Fibroblast of lung (primary cell): Measurements from ENCODE around the gene SNN.

Experiments used
- EZH2 ChIP-seq: IDR thresholded peaks from 2 replicates; pipeline ENCODE4 v1.5.1; 2012; ENCODE audit warnings: low read length, control low read depth, mild to moderate bottlenecking; ENCODE audit errors: missing control alignments
- TF ChIP-seq, protein P1 (sequence below), 2 donors: IDR thresholded peaks in 1 of 2; conservative IDR thresholded peaks in 1 of 2; 1 replicate in 1 of 2; 2 replicates in 1 of 2; pipeline ENCODE4 v1.5.1; 2011 to 2012; ENCODE audit warnings: low read length in 2 of 2, control low read depth in 1 of 2, inconsistent platforms in 1 of 2, low read depth in 1 of 2, mild to moderate bottlenecking in 1 of 2

GRCh38 chr16:11691235-11691634, 23.0 kb downstream of the SNN start:
- TF ChIP-seq, protein P1, sequence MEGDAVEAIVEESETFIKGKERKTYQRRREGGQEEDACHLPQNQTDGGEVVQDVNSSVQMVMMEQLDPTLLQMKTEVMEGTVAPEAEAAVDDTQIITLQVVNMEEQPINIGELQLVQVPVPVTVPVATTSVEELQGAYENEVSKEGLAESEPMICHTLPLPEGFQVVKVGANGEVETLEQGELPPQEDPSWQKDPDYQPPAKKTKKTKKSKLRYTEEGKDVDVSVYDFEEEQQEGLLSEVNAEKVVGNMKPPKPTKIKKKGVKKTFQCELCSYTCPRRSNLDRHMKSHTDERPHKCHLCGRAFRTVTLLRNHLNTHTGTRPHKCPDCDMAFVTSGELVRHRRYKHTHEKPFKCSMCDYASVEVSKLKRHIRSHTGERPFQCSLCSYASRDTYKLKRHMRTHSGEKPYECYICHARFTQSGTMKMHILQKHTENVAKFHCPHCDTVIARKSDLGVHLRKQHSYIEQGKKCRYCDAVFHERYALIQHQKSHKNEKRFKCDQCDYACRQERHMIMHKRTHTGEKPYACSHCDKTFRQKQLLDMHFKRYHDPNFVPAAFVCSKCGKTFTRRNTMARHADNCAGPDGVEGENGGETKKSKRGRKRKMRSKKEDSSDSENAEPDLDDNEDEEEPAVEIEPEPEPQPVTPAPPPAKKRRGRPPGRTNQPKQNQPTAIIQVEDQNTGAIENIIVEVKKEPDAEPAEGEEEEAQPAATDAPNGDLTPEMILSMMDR (conservative IDR thresholded peaks at IDR 0.05 in 1 of 2, IDR thresholded peaks at IDR 0.05 in 1 of 2; ENCODE audit: low read depth in 1 of 2, low read length in 2 of 2): no peak
- TF ChIP-seq EZH2: no peak
